ENCODE results near the gene NSRP1. TPM values are rescaled to one million over a fixed set of nuclear protein-coding genes. Genes with fewer than 3 reads are reported as not detected.

The NSRP1 gene
- total and polyA plus RNA-seq, 2 of the 8 experiments (the other 6 are each of a cell fraction or from before 2014, with no cell fraction given), result 6.1 to 22.4 TPM

- TF ChIP-seq RBBP5 (IDR thresholded peaks at IDR 0.05; ENCODE audit: borderline replicate concordance, low read depth, low read length) (no peak), RNF2 (IDR thresholded peaks at IDR 0.05; ENCODE audit: borderline replicate concordance, low read depth, low read length, missing control alignments, poor library complexity, severe bottlenecking) (no peak), MAX (IDR thresholded peaks at IDR 0.05) (no peak), ASH2L (IDR thresholded peaks at IDR 0.05; ENCODE audit: low read length) (no peak)
Measured at GRCh38 chr17:30161601-30162000, 45.0 kb downstream of the NSRP1 start (continued).
